ENCODE data around the gene EFNB1. TPM values are rescaled to one million over a fixed set of nuclear protein-coding genes. Genes with fewer than 3 reads are reported as not detected.
"Not testable (repeated sequence)": the region's sequence is repeated elsewhere in the genome, so short reads cannot be mapped to it uniquely, and the experiment has no call there.

EFNB1 gene
- total and polyA plus RNA-seq, 9 of the 15 experiments (the other 6 are each of a cell fraction or from before 2014, with no cell fraction given) = 0.01 to 2.1 (median 0.99) TPM; not detected in 1

DNA sequence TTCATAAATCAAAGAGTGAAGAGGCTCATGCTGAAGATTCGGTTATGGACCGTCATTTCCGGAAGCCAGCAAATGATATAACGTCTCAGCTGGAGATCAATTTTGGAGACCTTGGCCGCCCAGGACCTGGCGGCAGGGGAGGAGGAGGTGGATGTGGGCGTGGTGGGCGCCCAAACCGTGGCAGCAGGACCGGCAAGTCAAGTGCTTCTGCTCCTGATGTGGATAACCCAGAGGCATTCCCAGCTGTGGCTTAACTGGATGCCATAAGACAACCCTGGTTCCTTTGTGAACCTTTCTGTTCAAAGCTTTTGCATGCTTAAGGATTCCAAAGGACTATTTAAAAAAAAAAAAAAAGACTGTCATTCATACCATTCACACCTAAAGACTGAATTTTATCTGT lies 44.0 kb upstream of the EFNB1 start (continued):
- TF ChIP-seq, protein P1, sequence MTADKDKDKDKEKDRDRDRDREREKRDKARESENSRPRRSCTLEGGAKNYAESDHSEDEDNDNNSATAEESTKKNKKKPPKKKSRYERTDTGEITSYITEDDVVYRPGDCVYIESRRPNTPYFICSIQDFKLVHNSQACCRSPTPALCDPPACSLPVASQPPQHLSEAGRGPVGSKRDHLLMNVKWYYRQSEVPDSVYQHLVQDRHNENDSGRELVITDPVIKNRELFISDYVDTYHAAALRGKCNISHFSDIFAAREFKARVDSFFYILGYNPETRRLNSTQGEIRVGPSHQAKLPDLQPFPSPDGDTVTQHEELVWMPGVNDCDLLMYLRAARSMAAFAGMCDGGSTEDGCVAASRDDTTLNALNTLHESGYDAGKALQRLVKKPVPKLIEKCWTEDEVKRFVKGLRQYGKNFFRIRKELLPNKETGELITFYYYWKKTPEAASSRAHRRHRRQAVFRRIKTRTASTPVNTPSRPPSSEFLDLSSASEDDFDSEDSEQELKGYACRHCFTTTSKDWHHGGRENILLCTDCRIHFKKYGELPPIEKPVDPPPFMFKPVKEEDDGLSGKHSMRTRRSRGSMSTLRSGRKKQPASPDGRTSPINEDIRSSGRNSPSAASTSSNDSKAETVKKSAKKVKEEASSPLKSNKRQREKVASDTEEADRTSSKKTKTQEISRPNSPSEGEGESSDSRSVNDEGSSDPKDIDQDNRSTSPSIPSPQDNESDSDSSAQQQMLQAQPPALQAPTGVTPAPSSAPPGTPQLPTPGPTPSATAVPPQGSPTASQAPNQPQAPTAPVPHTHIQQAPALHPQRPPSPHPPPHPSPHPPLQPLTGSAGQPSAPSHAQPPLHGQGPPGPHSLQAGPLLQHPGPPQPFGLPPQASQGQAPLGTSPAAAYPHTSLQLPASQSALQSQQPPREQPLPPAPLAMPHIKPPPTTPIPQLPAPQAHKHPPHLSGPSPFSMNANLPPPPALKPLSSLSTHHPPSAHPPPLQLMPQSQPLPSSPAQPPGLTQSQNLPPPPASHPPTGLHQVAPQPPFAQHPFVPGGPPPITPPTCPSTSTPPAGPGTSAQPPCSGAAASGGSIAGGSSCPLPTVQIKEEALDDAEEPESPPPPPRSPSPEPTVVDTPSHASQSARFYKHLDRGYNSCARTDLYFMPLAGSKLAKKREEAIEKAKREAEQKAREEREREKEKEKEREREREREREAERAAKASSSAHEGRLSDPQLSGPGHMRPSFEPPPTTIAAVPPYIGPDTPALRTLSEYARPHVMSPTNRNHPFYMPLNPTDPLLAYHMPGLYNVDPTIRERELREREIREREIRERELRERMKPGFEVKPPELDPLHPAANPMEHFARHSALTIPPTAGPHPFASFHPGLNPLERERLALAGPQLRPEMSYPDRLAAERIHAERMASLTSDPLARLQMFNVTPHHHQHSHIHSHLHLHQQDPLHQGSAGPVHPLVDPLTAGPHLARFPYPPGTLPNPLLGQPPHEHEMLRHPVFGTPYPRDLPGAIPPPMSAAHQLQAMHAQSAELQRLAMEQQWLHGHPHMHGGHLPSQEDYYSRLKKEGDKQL (CRISPR knock-in tag; IDR thresholded peaks at IDR 0.05; ENCODE audit: borderline replicate concordance) = no peak
- no peak for TF ChIP-seq KAT2B (IDR thresholded peaks at IDR 0.05; ENCODE audit: low read depth, low read length)

DNA sequence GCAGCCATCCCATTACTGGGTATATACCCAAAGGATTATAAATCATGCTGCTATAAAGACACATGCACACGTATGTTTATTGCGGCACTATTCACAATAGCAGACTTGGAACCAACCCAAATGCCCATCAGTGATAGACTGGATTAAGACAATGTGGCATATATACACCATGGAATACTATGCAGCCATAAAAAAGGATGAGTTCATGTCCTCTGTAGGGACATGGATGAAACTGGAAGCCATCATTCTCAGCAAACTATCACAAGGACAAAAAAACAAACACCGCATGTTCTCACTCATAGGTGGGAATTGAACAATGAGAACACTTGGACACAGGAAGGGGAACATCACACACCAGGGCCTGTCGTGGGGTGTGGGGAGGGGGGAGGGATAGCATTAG lies 42.2 kb upstream of the EFNB1 start:
- H2AFZ ChIP-seq (ENCODE audit: low read depth, low read length) = not testable (repeated sequence)

More for the DNA sequence above, 42.2 kb upstream of the EFNB1 start:
- POLR2A ChIA-PET; H3K36me3 ChIP-seq (ENCODE audit: control insufficient read depth, insufficient read depth, low read length); intact Hi-C loops (cut with micrococcal nuclease); H3K4me2 ChIP-seq (ENCODE audit: insufficient read depth, low read length); H3K9me1 ChIP-seq (ENCODE audit: control insufficient read depth, insufficient read depth, low read length); ATAC-seq; H3K4me3 ChIP-seq; H3K9ac ChIP-seq (ENCODE audit: insufficient read depth in 1 of 2, low read depth in 2 of 2, low read length in 2 of 2); H3K79me2 ChIP-seq (ENCODE audit: control insufficient read depth, insufficient read depth, low read length); H3K9me3 ChIP-seq (replicated peaks; ENCODE audit: control insufficient read depth, insufficient read depth, low read depth, low read length); H3K27ac ChIP-seq (ENCODE audit: extremely low read depth, low read depth, low read length); DNase-seq (ENCODE audit: extremely low read depth in 1 of 4, low spot score in 3 of 4); BruUV-seq (replicated peaks); CTCF ChIA-PET (ENCODE audit: low intra/inter-chr PET ratio); H4K20me1 ChIP-seq (replicated peaks; ENCODE audit: control insufficient read depth, insufficient read depth, low read length); FAIRE-seq; in situ Hi-C loops (cut with MboI); H3K27me3 ChIP-seq (ENCODE audit: control insufficient read depth in 2 of 2, insufficient read depth in 2 of 2, low read length in 2 of 2); H3K4me1 ChIP-seq (replicated peaks in 1 of 2; ENCODE audit: control insufficient read depth in 2 of 2, insufficient read depth in 2 of 2, low read length in 2 of 2): not testable (repeated sequence)
- TF ChIP-seq ZNF146 (CRISPR knock-in tag; IDR thresholded peaks at IDR 0.05; ENCODE audit: unreplicated experiment) = peak; percentile 10
- no CpG with 5 or more reads among the region's 4 CpGs for WGBS (ENCODE audit: insufficient coverage, low coverage, missing lambda C conversion rate)

Data from K562 (cell line).